ENCODE data around the gene PDE6B.
A peak's percentile ranks its signal among the peaks of the same experiment; 100 is the strongest.

Gene PDE6B

GRCh38 chr4:678331-679103 is 53.1 kb downstream of the PDE6B start:
- Histone ChIP-seq H3K36me3 (replicated peaks; ENCODE audit: low read depth, low read length) (no peaks in the 10 kb centered on the region), H3K79me2 (ENCODE audit: low read length) (peaks cover 17% of the 10 kb centered on the region), H2AFZ (ENCODE audit: low read depth, low read length) (no peak overlapping the region), H4K20me1 (ENCODE audit: insufficient read depth, low read length) (no peaks in the 10 kb centered on the region), H3K9me3 (ENCODE audit: insufficient read depth, low read length) (no peaks in the 10 kb centered on the region), H3K27ac (ENCODE audit: low read length) (no peak overlapping the region), H3K4me3 (ENCODE audit: low read length) (no peak overlapping the region), H3K27me3 (ENCODE audit: low read depth, low read length) (no peaks in the 10 kb centered on the region), H3K4me1 (ENCODE audit: low read length) (peaks cover 35% of the 10 kb centered on the region), H3K9ac (ENCODE audit: low read length) (no peak overlapping the region), H3K4me2 (ENCODE audit: low read length) (peak overlapping the region; percentile 91)
- TF ChIP-seq CTCF (IDR thresholded peaks at IDR 0.05; ENCODE audit: low read depth, low read length) (no peak), EZH2phosphoT487 (IDR thresholded peaks at IDR 0.05; ENCODE audit: low read depth) (no peak)

GRCh38 chr4:679104-679481 is 53.7 kb downstream of the PDE6B start:
- H3K9ac ChIP-seq (ENCODE audit: low read length): no peak overlapping the region
- H3K27me3 ChIP-seq (ENCODE audit: low read depth, low read length): no peaks in the 10 kb centered on the region
- H3K79me2 ChIP-seq (ENCODE audit: low read length): peaks cover 14% of the 10 kb centered on the region
- no peak overlapping the region for H3K4me2 ChIP-seq (ENCODE audit: low read length)
- no peak overlapping the region for H3K4me3 ChIP-seq (ENCODE audit: low read length)
- H4K20me1 ChIP-seq (ENCODE audit: insufficient read depth, low read length): no peaks in the 10 kb centered on the region
- peaks cover 35% of the 10 kb centered on the region for H3K4me1 ChIP-seq (ENCODE audit: low read length)
- no peak overlapping the region for H3K27ac ChIP-seq (ENCODE audit: low read length)
- no peaks in the 10 kb centered on the region for H3K36me3 ChIP-seq (replicated peaks; ENCODE audit: low read depth, low read length)
- no peak overlapping the region for H2AFZ ChIP-seq (ENCODE audit: low read depth, low read length)
- TF ChIP-seq CTCF (IDR thresholded peaks at IDR 0.05; ENCODE audit: low read depth, low read length): no peak
- TF ChIP-seq EZH2phosphoT487 (IDR thresholded peaks at IDR 0.05; ENCODE audit: low read depth): no peak
- H3K9me3 ChIP-seq (ENCODE audit: insufficient read depth, low read length): no peaks in the 10 kb centered on the region

DNA sequence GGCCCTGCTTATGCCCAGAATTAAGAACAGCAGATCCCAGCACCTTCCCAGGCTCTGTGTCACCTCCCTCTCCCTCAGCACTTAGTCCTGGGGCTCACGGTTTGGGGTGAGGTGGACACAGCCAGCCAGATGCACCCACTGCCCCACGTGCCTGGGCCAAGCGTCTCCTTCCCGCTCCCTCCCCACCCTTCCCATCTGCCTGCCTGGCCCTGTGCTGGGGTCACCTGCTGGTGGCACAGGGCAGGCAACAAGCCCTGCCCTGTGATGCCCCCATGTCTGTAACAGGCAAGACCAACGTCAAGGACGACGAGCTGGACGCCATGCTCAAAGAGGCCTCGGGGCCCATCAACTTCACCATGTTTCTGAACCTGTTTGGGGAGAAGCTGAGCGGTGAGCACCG is 54.3 kb downstream of the PDE6B start:
- Histone ChIP-seq H3K27me3 (ENCODE audit: low read depth, low read length) (no peaks in the 10 kb centered on the region), H3K36me3 (replicated peaks; ENCODE audit: low read depth, low read length) (no peaks in the 10 kb centered on the region), H3K4me1 (ENCODE audit: low read length) (peaks cover 35% of the 10 kb centered on the region), H3K4me3 (ENCODE audit: low read length) (no peak overlapping the region), H3K4me2 (ENCODE audit: low read length) (no peak overlapping the region), H3K27ac (ENCODE audit: low read length) (no peak overlapping the region), H4K20me1 (ENCODE audit: insufficient read depth, low read length) (no peaks in the 10 kb centered on the region), H3K9ac (ENCODE audit: low read length) (no peak overlapping the region), H3K79me2 (ENCODE audit: low read length) (peaks cover 11% of the 10 kb centered on the region), H2AFZ (ENCODE audit: low read depth, low read length) (no peak overlapping the region), H3K9me3 (ENCODE audit: insufficient read depth, low read length) (no peaks in the 10 kb centered on the region)
- TF ChIP-seq CTCF (IDR thresholded peaks at IDR 0.05; ENCODE audit: low read depth, low read length) (no peak), EZH2phosphoT487 (IDR thresholded peaks at IDR 0.05; ENCODE audit: low read depth) (no peak)

DNA sequence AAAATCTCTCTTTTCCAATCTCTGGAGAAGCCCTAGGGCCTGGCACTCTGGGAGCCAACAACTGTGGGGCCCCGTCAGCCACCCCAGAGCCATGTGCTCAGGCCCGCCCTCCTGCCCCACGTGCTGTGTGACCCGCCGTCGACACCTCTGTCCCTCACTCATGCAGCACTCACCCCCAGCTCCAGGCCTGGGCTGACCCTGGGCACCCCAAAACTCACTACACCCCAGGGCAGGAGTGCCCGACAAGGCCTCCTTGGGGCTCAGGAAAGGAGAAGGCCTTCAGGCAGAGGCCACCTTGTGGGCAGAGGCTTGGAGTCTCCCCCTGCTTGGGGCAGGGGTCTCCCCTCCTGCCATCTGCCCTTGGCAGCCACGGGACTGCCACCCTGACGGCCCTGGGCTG is 54.7 kb downstream of the PDE6B start:
- H3K4me2 ChIP-seq (ENCODE audit: low read length): peak overlapping the region; percentile 74; the same call in 1 of the 2 replicates
- H3K9ac ChIP-seq (ENCODE audit: low read length): no peak overlapping the region
- TF ChIP-seq EZH2phosphoT487 (IDR thresholded peaks at IDR 0.05; ENCODE audit: low read depth): no peak
- TF ChIP-seq CTCF (IDR thresholded peaks at IDR 0.05; ENCODE audit: low read depth, low read length): no peak

More for the DNA sequence above, 54.7 kb downstream of the PDE6B start:
- Histone ChIP-seq H3K27me3 (ENCODE audit: low read depth, low read length) (no peaks in the 10 kb centered on the region), H3K4me3 (ENCODE audit: low read length) (peak overlapping the region; percentile 75; the same call in 1 of the 2 replicates), H3K27ac (ENCODE audit: low read length) (no peak overlapping the region), H3K79me2 (ENCODE audit: low read length) (peaks cover 7% of the 10 kb centered on the region), H2AFZ (ENCODE audit: low read depth, low read length) (no peak overlapping the region), H3K9me3 (ENCODE audit: insufficient read depth, low read length) (no peaks in the 10 kb centered on the region), H3K36me3 (replicated peaks; ENCODE audit: low read depth, low read length) (no peaks in the 10 kb centered on the region), H3K4me1 (ENCODE audit: low read length) (peaks cover 35% of the 10 kb centered on the region), H4K20me1 (ENCODE audit: insufficient read depth, low read length) (no peaks in the 10 kb centered on the region)
